Measurements from ENCODE around the gene DEPDC7. TPM values are rescaled to one million over a fixed set of nuclear protein-coding genes. Genes with fewer than 3 reads are reported as not detected.

The DEPDC7 gene
- total and polyA plus RNA-seq, 9 donors = 0.69 to 3.2 (median 1.9) TPM

GRCh38 chr11:33067294-33067693 is 51.6 kb downstream of the DEPDC7 start:
- DNase-seq = no peak
- no peak overlapping the region for H3K4me3 ChIP-seq
- no peak overlapping the region for H3K27ac ChIP-seq
- H3K36me3 ChIP-seq = no peaks in the 10 kb centered on the region
- 96 to 100% (median 98%) methylated on average over 3 of the region's 3 CpGs for WGBS, 3 donors
- intact Hi-C loops (cut with DNase I) = loop anchor here (2.0 to 10.0 kb wide), 4 partner anchors 100 to 258 kb away; no protein-coding TSS in a partner anchor
- TF ChIP-seq POLR2A (IDR thresholded peaks at IDR 0.05) (no peak), CTCF (IDR thresholded peaks at IDR 0.05) (no peak), EP300 (IDR thresholded peaks at IDR 0.05) (no peak)
- no peaks in the 10 kb centered on the region for H3K9me3 ChIP-seq
- no peaks in the 10 kb centered on the region for H3K27me3 ChIP-seq
- no peaks in the 10 kb centered on the region for H3K4me1 ChIP-seq (ENCODE audit: insufficient read depth)

GRCh38 chr11:33068611-33069340 is 53.1 kb downstream of the DEPDC7 start:
- Histone ChIP-seq H3K4me1 (ENCODE audit: insufficient read depth) (no peaks in the 10 kb centered on the region), H3K9me3 (no peaks in the 10 kb centered on the region), H3K36me3 (no peaks in the 10 kb centered on the region), H3K27me3 (no peaks in the 10 kb centered on the region), H3K4me3 (no peak overlapping the region), H3K27ac (no peak overlapping the region)
- TF ChIP-seq EP300 (IDR thresholded peaks at IDR 0.05) = no peak
- TF ChIP-seq POLR2A (IDR thresholded peaks at IDR 0.05) = no peak
- TF ChIP-seq CTCF (IDR thresholded peaks at IDR 0.05) = no peak
- WGBS, 3 donors = 92 to 94% (median 93%) methylated on average over 17 of the region's 17 CpGs
- DNase-seq = no peak
- intact Hi-C loops (cut with DNase I) = loop anchor here (5.0 to 10.0 kb wide), 3 partner anchors 101 to 106 kb away; no protein-coding TSS in a partner anchor

- Histone ChIP-seq H3K27ac (no peak overlapping the region), H3K36me3 (no peaks in the 10 kb centered on the region), H3K4me3 (no peak overlapping the region), H3K9me3 (no peaks in the 10 kb centered on the region), H3K27me3 (no peaks in the 10 kb centered on the region), H3K4me1 (ENCODE audit: insufficient read depth) (no peaks in the 10 kb centered on the region)
- no peak for DNase-seq
- TF ChIP-seq CTCF (IDR thresholded peaks at IDR 0.05) (no peak), EP300 (IDR thresholded peaks at IDR 0.05) (no peak), POLR2A (IDR thresholded peaks at IDR 0.05) (no peak)
- 81 to 86% (median 84%) methylated on average over 8 of the region's 8 CpGs for WGBS, 3 donors
- intact Hi-C loops (cut with DNase I) = no loop called here
Measured at GRCh38 chr11:33072465-33072864, 56.8 kb downstream of the DEPDC7 start.

Small RNA genes lying within 50 kb of the gene (small RNA-seq; reads per million reads assigned to genes)
- not detected for gene RF00019

Other genes with a start within 250 kb of the DEPDC7 start
- gene CCDC73, start 221.2 kb upstream of the DEPDC7 start, total RNA-seq = 1 to 10 TPM in 3 of 7 donors, under 1 TPM in 4; 0.23 to 1.6 (median 0.98) TPM
- 1 to 10 TPM in 1 of 2 donors, under 1 TPM in 1; 0.28 to 1.5 TPM for gene CCDC73, start 221.2 kb upstream of the DEPDC7 start, polyA plus RNA-seq
- 1 to 10 TPM in 2 of 7 donors, under 1 TPM in 5; 0.20 to 6.5 (median 0.48) TPM for gene PRRG4, start 186.0 kb upstream of the DEPDC7 start, total RNA-seq
- gene PRRG4, start 186.0 kb upstream of the DEPDC7 start, polyA plus RNA-seq = 1 to 10 TPM in 1 of 2 donors, under 1 TPM in 1; 0.17 to 1.1 TPM
- gene QSER1, start 123.1 kb upstream of the DEPDC7 start, total RNA-seq = 10 to 100 TPM; 30.1 to 50.1 (median 40.2) TPM
- gene QSER1, start 123.1 kb upstream of the DEPDC7 start, polyA plus RNA-seq = 10 to 100 TPM in 1 of 2 donors, 1 to 10 TPM in 1; 7.4 to 17.6 TPM
- gene TCP11L1, start 23.7 kb downstream of the DEPDC7 start, total RNA-seq = 10 to 100 TPM; 12.6 to 23.4 (median 14.3) TPM
- 10 to 100 TPM in 1 of 2 donors, 1 to 10 TPM in 1; 4.4 to 14.6 TPM for gene TCP11L1, start 23.7 kb downstream of the DEPDC7 start, polyA plus RNA-seq
- gene CSTF3, start 145.6 kb downstream of the DEPDC7 start, total RNA-seq = 10 to 100 TPM in 6 of 7 donors, 1 to 10 TPM in 1; 7.4 to 28.8 (median 24.8) TPM
- 10 to 100 TPM; 13.4 to 23.7 TPM for gene CSTF3, start 145.6 kb downstream of the DEPDC7 start, polyA plus RNA-seq
- gene HIPK3, start 241.5 kb downstream of the DEPDC7 start, total RNA-seq = 100 to 1,000 TPM; 148 to 252 (median 182) TPM
- gene HIPK3, start 241.5 kb downstream of the DEPDC7 start, polyA plus RNA-seq = 10 to 100 TPM; 28.0 to 33.2 TPM